GM12891 (cell line): ENCODE measurements around the gene GAS7.

ENCODE experiments used
- POLR2A ChIP-seq: IDR thresholded peaks from 2 replicates; pipeline ENCODE4 v1.6.1; 2011; ENCODE audit warnings: low read depth, low read length, control low read depth
- TAF1 ChIP-seq: IDR thresholded peaks from 2 replicates; pipeline ENCODE4 v1.6.1; 2011; ENCODE audit warnings: low read depth, low read length, control low read depth

DNA sequence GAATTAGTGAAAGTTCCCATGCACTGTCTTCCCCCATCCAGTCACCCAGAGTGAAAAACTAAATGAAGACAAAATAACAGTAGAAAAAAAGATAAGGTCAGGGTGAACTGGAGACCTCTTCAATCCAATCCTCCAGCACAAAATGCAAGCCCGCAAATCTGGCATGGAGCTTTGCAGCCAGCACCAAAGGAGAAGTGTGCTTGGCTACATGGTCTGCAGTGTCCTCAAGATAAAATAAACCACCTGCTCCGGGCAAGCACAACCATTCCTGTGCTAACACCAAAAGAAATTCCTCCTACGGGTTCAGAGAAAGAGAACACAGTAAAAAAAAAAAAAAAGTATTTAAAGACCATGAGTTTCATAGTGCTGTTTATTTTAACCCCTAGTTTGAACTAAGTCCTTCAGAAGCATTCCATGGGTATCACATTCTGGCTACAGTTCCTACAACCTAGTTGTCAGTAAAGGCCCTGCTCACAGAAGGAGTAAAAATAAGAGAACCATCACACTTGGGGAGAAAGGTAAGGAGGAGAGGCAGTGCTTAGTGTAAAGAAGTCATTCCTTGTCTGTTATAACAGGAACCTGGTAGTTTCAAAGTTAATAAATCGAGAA lies 109.1 kb downstream of the GAS7 start:
- TF ChIP-seq POLR2A = no peak
- TF ChIP-seq TAF1 = no peak
